ENCODE measurements around the gene SH2D2A. TPM values are rescaled to one million over a fixed set of nuclear protein-coding genes. Genes with fewer than 3 reads are reported as not detected.
A peak's percentile ranks its signal among the peaks of the same experiment; 100 is the strongest.

SH2D2A gene
- total and polyA plus RNA-seq, 2 of the 4 experiments (the other 2 are of a cell fraction), result not detected

- Histone ChIP-seq H4K5ac (ENCODE audit: low read depth, low read length) (no peak overlapping the region), H4K20me1 (ENCODE audit: insufficient read depth, low read length) (peaks cover 42% of the 10 kb centered on the region), H3K14ac (replicated peaks; ENCODE audit: low read depth, low read length) (no peak overlapping the region), H3K79me1 (ENCODE audit: low read depth in 1 of 2, low read length in 2 of 2) (peaks cover 0 to 8% of the 10 kb centered on the region in 2 experiments; a peak in 1 of 4 replicates), H3K4me2 (ENCODE audit: low read depth, low read length) (no peak overlapping the region), H3K4me3 (ENCODE audit: insufficient read depth, low read depth, low read length) (no peak overlapping the region), H2BK15ac (ENCODE audit: low read depth, low read length) (no peak overlapping the region), H3K56ac (ENCODE audit: extremely low read depth, insufficient read depth, low read length) (no peak overlapping the region), H2AFZ (replicated peaks; ENCODE audit: low read length, poor library complexity) (no peak overlapping the region), H3K9ac (ENCODE audit: low read depth, low read length) (no peak overlapping the region), H3K23ac (ENCODE audit: low read depth, low read length) (no peak overlapping the region), H2BK20ac (ENCODE audit: low read depth, low read length) (no peak overlapping the region), H4K91ac (ENCODE audit: insufficient read depth, low read depth, low read length) (no peak overlapping the region), H3K36me3 (ENCODE audit: control insufficient read depth, insufficient read depth, low read length) (peaks cover 31% of the 10 kb centered on the region), H2AK9ac (replicated peaks; ENCODE audit: low read depth, low read length, poor library complexity) (no peak overlapping the region), H2AK5ac (ENCODE audit: low read depth, low read length) (no peak overlapping the region), H3K4me1 (ENCODE audit: control insufficient read depth, insufficient read depth, low read length) (peaks cover 13% of the 10 kb centered on the region), H4K8ac (ENCODE audit: low read depth in 2 of 2, low read length in 2 of 2) (no peak overlapping the region), H3K4ac (ENCODE audit: low read depth, low read length) (no peak overlapping the region), H3K18ac (ENCODE audit: low read depth, low read length) (no peak overlapping the region), H3K27ac (ENCODE audit: insufficient read depth, low read length) (no peak overlapping the region), H2BK120ac (ENCODE audit: low read depth, low read length) (no peak overlapping the region), H3K9me1 (ENCODE audit: insufficient read depth, low read length) (0 out of 2 replicates have a peak, but pooled peaks cover 4% of the 10 kb centered on the region), H3K27me3 (ENCODE audit: control insufficient read depth, insufficient read depth, low read length) (no peaks in the 10 kb centered on the region; the same call in 1 of the 2 replicates), H2BK5ac (ENCODE audit: low read depth, low read length, poor library complexity, severe bottlenecking) (no peak overlapping the region), H3K9me3 (ENCODE audit: control insufficient read depth, insufficient read depth, low read length) (no peaks in the 10 kb centered on the region)
- ChIA-PET POLR2A (ENCODE audit: unreplicated experiment) (no interaction called here), CTCF (interaction anchor here (0.5 kb wide), 1 partner anchor 148 kb away, joined by 3 read pairs; no protein-coding TSS in a partner anchor)
- intact Hi-C loops (cut with micrococcal nuclease) (loop anchor here (1.0 kb wide), 1 partner anchor 89 kb away; no protein-coding TSS in a partner anchor), in situ Hi-C loops (cut with MboI; ENCODE audit: low sequenced_read_pairs) (no loop called here), dilution Hi-C loops (cut with HindIII; ENCODE audit: low sequenced_read_pairs, unreplicated experiment) (no loop called here)
- WGBS, 2 experiments (ENCODE audit: extremely low coverage in 2 of 2, insufficient read length in 1 of 2), result no CpG with 5 or more reads among the region's 7 CpGs
- 0 out of 2 replicates have a peak, but pooled peaks have one; percentile 19 for TF ChIP-seq CTCF (conservative IDR thresholded peaks at IDR 0.05; ENCODE audit: low read depth, low read length)
- TF ChIP-seq CEBPB (IDR thresholded peaks at IDR 0.05; ENCODE audit: low read depth, low read length), result no peak
- ATAC-seq (ENCODE audit: low read depth) (no peak), DNase-seq (peak; percentile 54)
- BruUV-seq (replicated peaks), result no TSS peak
These were observed 15.1 kb downstream of the SH2D2A start for GRCh38 chr1:156801409-156802121.
